CD14-positive monocyte (primary cell): ENCODE results near the gene NME8. TPM values are rescaled to one million over a fixed set of nuclear protein-coding genes. Genes with fewer than 3 reads are reported as not detected.

Experiments
- DNase-seq, 3 donors: peaks; one replicate each; pipeline ENCODE4 v3.0.0-alpha.2; 2011 to 2022
- H2AFZ ChIP-seq: 2 replicates; pipeline ENCODE4 v1.6.0; 2012; ENCODE audit warnings: mild to moderate bottlenecking, low read depth, low read length, inconsistent platforms; ENCODE audit not compliant: insufficient read depth, poor library complexity, severe bottlenecking
- H3K27ac ChIP-seq, 2 donors: 1 replicate in 1 of 2; 2 replicates in 1 of 2; pipeline ENCODE4 v1.5.1; 2012 to 2013; ENCODE audit warnings: low read length in 2 of 2, control low read depth in 1 of 2, inconsistent platforms in 1 of 2, low read depth in 1 of 2, mild to moderate bottlenecking in 1 of 2
- H3K27me3 ChIP-seq, 2 donors: one replicate each; pipeline versions ENCODE4 v1.6.0 to v1.6.1; 2011 to 2013; ENCODE audit warnings: low read length in 2 of 2; ENCODE audit not compliant: control insufficient read depth in 2 of 2, insufficient read depth in 2 of 2
- H3K36me3 ChIP-seq, 2 donors: replicated peaks in 1 of 2; 1 replicate in 1 of 2; 2 replicates in 1 of 2; pipeline versions ENCODE4 v1.5.1 to v1.6.1; 2012 to 2013; ENCODE audit warnings: low read length in 2 of 2, control low read depth in 1 of 2, inconsistent platforms in 1 of 2, mild to moderate bottlenecking in 1 of 2; ENCODE audit not compliant: insufficient read depth in 2 of 2, control insufficient read depth in 1 of 2
- H3K4me1 ChIP-seq, 2 donors: 1 replicate in 1 of 2; 2 replicates in 1 of 2; pipeline versions ENCODE4 v1.5.1 to v1.6.1; 2012 to 2013; ENCODE audit warnings: low read length in 2 of 2, control low read depth in 1 of 2, inconsistent platforms in 1 of 2, mild to moderate bottlenecking in 1 of 2, moderate library complexity in 1 of 2; ENCODE audit not compliant: insufficient read depth in 2 of 2, control insufficient read depth in 1 of 2
- H3K4me2 ChIP-seq: replicated peaks from 2 replicates; pipeline ENCODE3; 2012; ENCODE audit warnings: low read length, moderate library complexity, mild to moderate bottlenecking; ENCODE audit not compliant: poor library complexity, severe bottlenecking; ENCODE audit errors: extremely low read depth
- H3K4me3 ChIP-seq, 3 experiments: fragments of 200-600 bp in 1 of 3; sonication (generic) in 1 of 3; replicated peaks in 1 of 3; 1 replicate in 2 of 3; 2 replicates in 1 of 3; pipeline ENCODE4 v1.5.1; 2011 to 2013; ENCODE audit warnings: low read length in 3 of 3, mild to moderate bottlenecking in 3 of 3, control low read depth in 2 of 3, low read depth in 2 of 3, inconsistent platforms in 1 of 3, moderate library complexity in 1 of 3
- H3K79me2 ChIP-seq: 2 replicates; pipeline ENCODE4 v1.6.0; 2012; ENCODE audit warnings: mild to moderate bottlenecking, control low read depth, inconsistent platforms, low read length, moderate library complexity; ENCODE audit not compliant: insufficient read depth
- H3K9ac ChIP-seq: 2 replicates; pipeline ENCODE4 v1.6.0; 2017; ENCODE audit warnings: low read length, mild to moderate bottlenecking; ENCODE audit not compliant: insufficient read depth, poor library complexity, severe bottlenecking
- H3K9me3 ChIP-seq, 2 donors: replicated peaks in 1 of 2; 1 replicate in 1 of 2; 2 replicates in 1 of 2; pipeline versions ENCODE4 v1.5.1 to v1.6.1; 2012 to 2013; ENCODE audit warnings: low read length in 2 of 2, control low read depth in 1 of 2; ENCODE audit not compliant: control insufficient read depth in 1 of 2, insufficient read depth in 1 of 2
- H4K20me1 ChIP-seq: 2 replicates; pipeline ENCODE4 v1.6.0; 2012; ENCODE audit warnings: mild to moderate bottlenecking, low read length, control low read depth, moderate library complexity; ENCODE audit not compliant: insufficient read depth
- H3K27ac Mint-ChIP-seq, 7 donors: one replicate each; pipeline ENCODE4 v1.8.0; 2020; ENCODE audit warnings: mild to moderate bottlenecking in 7 of 7, mixed read lengths in 7 of 7, moderate library complexity in 6 of 7, inconsistent platforms in 2 of 7
- H3K27me3 Mint-ChIP-seq, 3 donors: one replicate each; pipeline ENCODE4 v1.8.0; 2021 to 2022; ENCODE audit warnings: low read depth in 3 of 3, mild to moderate bottlenecking in 3 of 3, mixed read lengths in 3 of 3, moderate library complexity in 3 of 3, inconsistent platforms in 1 of 3
- H3K36me3 Mint-ChIP-seq, 2 donors: one replicate each; pipeline ENCODE4 v1.8.0; 2020; ENCODE audit warnings: mixed read lengths in 2 of 2, inconsistent platforms in 1 of 2, mild to moderate bottlenecking in 1 of 2
- H3K4me1 Mint-ChIP-seq: one replicate; pipeline ENCODE4 v1.8.0; 2020; ENCODE audit warnings: mild to moderate bottlenecking, mixed read lengths
- H3K4me3 Mint-ChIP-seq, 2 donors: one replicate each; pipeline ENCODE4 v1.8.0; 2020; ENCODE audit warnings: mild to moderate bottlenecking in 2 of 2, mixed read lengths in 2 of 2, moderate library complexity in 1 of 2
- H3K9me3 Mint-ChIP-seq, 7 donors: one replicate each; pipeline ENCODE4 v1.8.0; 2020 to 2022; ENCODE audit warnings: mixed read lengths in 7 of 7, mild to moderate bottlenecking in 6 of 7, moderate library complexity in 6 of 7, inconsistent platforms in 2 of 7
- CTCF ChIP-seq: fragments of 200-600 bp; IDR thresholded peaks from one replicate; pipeline ENCODE4 v1.8.0; 2022; ENCODE audit warnings: antibody characterized with exemption, mild to moderate bottlenecking
- WGBS: methylation state at CpG from one replicate; pipeline ENCODE4 v1.1.5; 2013; ENCODE audit warnings: missing lambda C conversion rate; ENCODE audit not compliant: insufficient coverage; 5-methylcytosine and 5-hydroxymethylcytosine counted together
- intact Hi-C, 2 donors: fragments of 100-400 bp; cut with micrococcal nuclease; formaldehyde crosslinking; loops; one replicate each; pipeline versions ENCODE4 v1.15.0 to v1.15.1; 2023
- polyA plus RNA-seq, 3 donors: library from polyadenylated mRNA; depleted of rRNA in 1 of 3; unstranded in 2 of 3; stranded (reverse) in 1 of 3; fragments of 300-500 nt in 2 of 3; fragments of >200 nt in 1 of 3; fragmentation: Illumina TruSeq in 2 of 3; gene quantifications; 1 replicate in 2 of 3; 2 replicates in 1 of 3; pipeline ENCODE4 v1.2.3, GENCODE V29; 2012 to 2021

The NME8 gene
- polyA plus RNA-seq, 3 donors: 3.2 to 8.8 (median 4.8) TPM

GRCh38 chr7:37894671-37895070 is 46.3 kb downstream of the NME8 start:
- Histone ChIP-seq H3K4me1 (no peaks in the 10 kb centered on the region), H3K9ac (no peak overlapping the region), H3K4me2 (no peak overlapping the region), H3K27me3 (no peaks in the 10 kb centered on the region), H3K36me3 (peaks cover 4 to 6% of the 10 kb centered on the region in 2 donors), H3K9me3 (no peaks in the 10 kb centered on the region), H3K4me3 (no peak overlapping the region), H4K20me1 (no peaks in the 10 kb centered on the region), H3K79me2 (no peaks in the 10 kb centered on the region), H3K27ac (no peak overlapping the region), H2AFZ (no peak overlapping the region)
- H3K9me3 Mint-ChIP-seq: peaks cover 0 to 8% (median 2%) of the 10 kb centered on the region in 7 donors
- peaks cover 18 to 21% of the 10 kb centered on the region in 2 donors for H3K36me3 Mint-ChIP-seq
- no peaks in the 10 kb centered on the region for H3K27me3 Mint-ChIP-seq
- H3K27ac Mint-ChIP-seq: no peak overlapping the region
- H3K4me1 Mint-ChIP-seq: no peaks in the 10 kb centered on the region
- 92% methylated on average over 1 of the region's 3 CpGs for WGBS
- intact Hi-C loops: no loop called here
- TF ChIP-seq CTCF: no peak
- DNase-seq: no peak
- no peak overlapping the region for H3K4me3 Mint-ChIP-seq

GRCh38 chr7:37899712-37900247 is 51.4 kb downstream of the NME8 start:
- Mint-ChIP-seq H3K4me1 (peaks cover 3% of the 10 kb centered on the region), H3K4me3 (no peak overlapping the region), H3K9me3 (peaks cover 0 to 6% (median 2%) of the 10 kb centered on the region in 7 donors), H3K27me3 (no peaks in the 10 kb centered on the region), H3K27ac (no peak overlapping the region), H3K36me3 (peaks cover 13% of the 10 kb centered on the region in 2 donors)
- 95% methylated on average over 2 of the region's 3 CpGs for WGBS
- H3K4me3 ChIP-seq: no peak overlapping the region
- H3K4me2 ChIP-seq: no peak overlapping the region
- H3K4me1 ChIP-seq: no peaks in the 10 kb centered on the region
- no peaks in the 10 kb centered on the region for H3K27me3 ChIP-seq
- H3K9ac ChIP-seq: no peak overlapping the region
- no peak for DNase-seq
- no peak for TF ChIP-seq CTCF
- H2AFZ ChIP-seq: no peak overlapping the region
- no peaks in the 10 kb centered on the region for H4K20me1 ChIP-seq
- intact Hi-C loops: no loop called here
- H3K36me3 ChIP-seq: peaks cover 4 to 6% of the 10 kb centered on the region in 2 donors
- no peak overlapping the region for H3K27ac ChIP-seq
- H3K79me2 ChIP-seq: no peaks in the 10 kb centered on the region
- no peaks in the 10 kb centered on the region for H3K9me3 ChIP-seq
